Uterus (tissue), 2 donors: Measurements from ENCODE around the gene PRSS3.

Experiments used
- POLR2A ChIP-seq, 2 donors: fragments of 450-650 bp; IDR thresholded peaks; one replicate each; pipeline ENCODE4 v1.6.1; 2016; ENCODE audit warnings: antibody characterized with exemption in 2 of 2, mild to moderate bottlenecking in 1 of 2, moderate library complexity in 1 of 2
- TF ChIP-seq, protein P1 (sequence below), 4 experiments: fragments of 200-600 bp in 2 of 4; fragments of 450-650 bp in 2 of 4; sonication (generic) in 2 of 4; IDR thresholded peaks; one replicate each; pipeline ENCODE4 v1.5.1; 2016 to 2019; ENCODE audit warnings: antibody characterized with exemption in 4 of 4, mild to moderate bottlenecking in 2 of 4, moderate library complexity in 1 of 4

DNA sequence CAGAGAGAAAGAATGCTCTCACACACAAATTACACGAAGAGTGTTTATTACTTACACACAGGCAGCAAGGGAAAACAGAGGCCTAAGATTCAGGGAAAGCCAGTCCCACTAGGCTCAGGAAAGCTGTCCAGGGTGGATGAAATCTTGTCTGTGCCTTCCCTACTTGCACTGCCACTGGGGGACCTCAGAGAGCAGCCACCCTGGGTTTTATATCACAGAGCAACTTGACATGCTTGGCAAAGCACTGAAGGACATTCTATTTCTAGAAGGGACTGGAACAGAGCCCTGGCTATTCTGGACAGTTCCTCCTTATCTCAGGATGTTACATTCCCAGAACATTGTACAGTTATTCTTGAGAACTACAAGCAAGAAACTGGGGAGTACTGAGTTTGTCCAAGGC, 7.5 kb upstream of the PRSS3 start:
- TF ChIP-seq, protein P1, sequence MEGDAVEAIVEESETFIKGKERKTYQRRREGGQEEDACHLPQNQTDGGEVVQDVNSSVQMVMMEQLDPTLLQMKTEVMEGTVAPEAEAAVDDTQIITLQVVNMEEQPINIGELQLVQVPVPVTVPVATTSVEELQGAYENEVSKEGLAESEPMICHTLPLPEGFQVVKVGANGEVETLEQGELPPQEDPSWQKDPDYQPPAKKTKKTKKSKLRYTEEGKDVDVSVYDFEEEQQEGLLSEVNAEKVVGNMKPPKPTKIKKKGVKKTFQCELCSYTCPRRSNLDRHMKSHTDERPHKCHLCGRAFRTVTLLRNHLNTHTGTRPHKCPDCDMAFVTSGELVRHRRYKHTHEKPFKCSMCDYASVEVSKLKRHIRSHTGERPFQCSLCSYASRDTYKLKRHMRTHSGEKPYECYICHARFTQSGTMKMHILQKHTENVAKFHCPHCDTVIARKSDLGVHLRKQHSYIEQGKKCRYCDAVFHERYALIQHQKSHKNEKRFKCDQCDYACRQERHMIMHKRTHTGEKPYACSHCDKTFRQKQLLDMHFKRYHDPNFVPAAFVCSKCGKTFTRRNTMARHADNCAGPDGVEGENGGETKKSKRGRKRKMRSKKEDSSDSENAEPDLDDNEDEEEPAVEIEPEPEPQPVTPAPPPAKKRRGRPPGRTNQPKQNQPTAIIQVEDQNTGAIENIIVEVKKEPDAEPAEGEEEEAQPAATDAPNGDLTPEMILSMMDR (IDR thresholded peaks at IDR 0.05), result no peak
- TF ChIP-seq POLR2A (IDR thresholded peaks at IDR 0.05), result no peak
